Caco-2 (cell line): ENCODE measurements around the gene CEP85L. TPM values are rescaled to one million over a fixed set of nuclear protein-coding genes. Genes with fewer than 3 reads are reported as not detected.

ENCODE experiments used
- BruUV-seq: library from RNA; stranded (reverse); fragments of 400-500 nt; replicated peaks from 2 replicates; lab custom pipeline; 2021; lab: Mats Ljungman, UMichigan
- CTCF ChIA-PET: fragments of 300-600 bp; sonication (Branson Sonifier 250); formaldehyde crosslinking; loops from one replicate; lab custom pipeline; 2022; ENCODE audit warnings: antibody characterized with exemption; lab: Charles Lee
- POLR2A ChIA-PET: fragments of 300-600 bp; sonication (Branson Sonifier 250); formaldehyde crosslinking; loops from one replicate; lab custom pipeline; 2022; ENCODE audit warnings: antibody characterized with exemption; lab: Charles Lee
- DNase-seq, 2 experiments: peaks; one replicate each; pipeline versions ENCODE4 v3.0.0 to v3.0.0-alpha.2; 2020 to 2022
- H3K27me3 ChIP-seq: replicated peaks from 2 replicates; pipeline ENCODE4 v1.6.0; 2011; ENCODE audit warnings: low read length; ENCODE audit not compliant: control insufficient read depth, insufficient read depth
- H3K36me3 ChIP-seq: 2 replicates; pipeline ENCODE4 v1.5.1; 2011; ENCODE audit warnings: low read length; ENCODE audit not compliant: control insufficient read depth, insufficient read depth
- H3K4me1 ChIP-seq: fragments of 250-450 bp; sonication (Bioruptor Pico); 2 replicates; pipeline ENCODE4 v1.5.1; 2020; ENCODE audit warnings: mild to moderate bottlenecking
- H3K4me3 ChIP-seq: 2 replicates; pipeline ENCODE4 v1.5.1; 2011; ENCODE audit warnings: low read depth, mild to moderate bottlenecking, control low read depth, low read length
- H3K9me3 ChIP-seq: fragments of 250-450 bp; sonication (Bioruptor Pico); 2 replicates; pipeline ENCODE4 v1.5.1; 2020; ENCODE audit warnings: mild to moderate bottlenecking, moderate library complexity
- H3K27ac Mint-ChIP-seq: one replicate; pipeline ENCODE4 v1.8.0; 2022; ENCODE audit warnings: mixed read lengths; ENCODE audit not compliant: unreplicated experiment
- H3K27me3 Mint-ChIP-seq: one replicate; pipeline ENCODE4 v1.8.0; 2022; ENCODE audit warnings: mixed read lengths; ENCODE audit not compliant: insufficient read depth, unreplicated experiment
- H3K36me3 Mint-ChIP-seq: one replicate; pipeline ENCODE4 v1.8.0; 2022; ENCODE audit warnings: mild to moderate bottlenecking, mixed read lengths; ENCODE audit not compliant: insufficient read depth, unreplicated experiment
- H3K4me1 Mint-ChIP-seq: one replicate; pipeline ENCODE4 v1.8.0; 2022; ENCODE audit warnings: low read depth, mixed read lengths; ENCODE audit not compliant: unreplicated experiment
- H3K4me3 Mint-ChIP-seq: one replicate; pipeline ENCODE4 v1.8.0; 2022; ENCODE audit warnings: mild to moderate bottlenecking, moderate library complexity, mixed read lengths; ENCODE audit not compliant: unreplicated experiment
- H3K9me3 Mint-ChIP-seq: one replicate; pipeline ENCODE4 v1.8.0; 2022; ENCODE audit warnings: mixed read lengths; ENCODE audit not compliant: unreplicated experiment
- intact Hi-C: fragments of 100-400 bp; cut with micrococcal nuclease; formaldehyde crosslinking; loops from one replicate; pipeline ENCODE4 v1.10.0; 2022; ENCODE audit not compliant: unreplicated experiment
- total RNA-seq: library from RNA; stranded (reverse); gene quantifications from 2 replicates; pipeline ENCODE4 v1.2.3, GENCODE V29; 2022
- TF ChIP-seq, protein P1 (sequence below), 2 experiments: fragments of 200-600 bp in 1 of 2; IDR thresholded peaks; 1 replicate in 1 of 2; 2 replicates in 1 of 2; pipeline versions ENCODE4 v1.5.1 to v1.8.0; 2011 to 2022; ENCODE audit warnings: antibody characterized with exemption in 1 of 2, control low read depth in 1 of 2, inconsistent platforms in 1 of 2, low read depth in 1 of 2, low read length in 1 of 2, mild to moderate bottlenecking in 1 of 2, moderate library complexity in 1 of 2; ENCODE audit not compliant: insufficient read depth in 1 of 2, severe bottlenecking in 1 of 2, unreplicated experiment in 1 of 2

CEP85L gene
- total RNA-seq, 1 experiment from 2014 or later, result 0.29 TPM

DNA sequence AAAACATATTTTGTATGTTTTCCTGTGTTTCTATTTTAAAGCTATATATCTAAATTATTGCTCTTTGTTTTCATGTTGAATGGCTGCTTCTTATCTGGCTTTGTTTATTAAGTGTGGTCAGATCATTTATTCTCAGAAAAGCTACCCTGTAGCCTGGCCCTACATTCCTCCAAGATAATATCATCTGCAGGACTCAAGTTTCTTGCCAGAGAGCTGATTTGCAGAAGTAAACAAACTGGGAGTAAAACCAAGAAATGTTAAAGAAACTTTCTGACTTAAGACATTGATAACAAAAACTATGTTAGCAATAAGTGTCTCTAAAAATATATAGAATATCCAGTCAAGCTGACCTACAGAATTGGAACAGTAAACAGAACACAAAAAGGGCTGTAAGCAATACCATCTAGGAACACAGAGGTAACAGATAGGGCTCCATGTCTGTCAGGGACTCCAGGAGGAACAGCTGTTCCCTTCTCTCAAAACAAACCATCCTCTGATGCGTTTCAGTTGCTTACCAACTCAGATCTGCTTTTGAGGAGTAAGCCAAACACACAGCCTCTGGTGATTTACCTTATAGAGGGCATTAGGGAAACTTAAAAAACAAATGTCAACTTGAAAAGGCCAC, 17.5 kb upstream of the CEP85L start:
- peaks cover 10% of the 10 kb centered on the region for H3K27me3 Mint-ChIP-seq
- intact Hi-C loops, result no loop called here
- POLR2A ChIA-PET, result no interaction called here
- no peaks in the 10 kb centered on the region; the same call in 1 of the 2 replicates for H3K27me3 ChIP-seq
- H3K36me3 Mint-ChIP-seq, result no peaks in the 10 kb centered on the region
- no peak overlapping the region for H3K4me3 ChIP-seq
- TF ChIP-seq, protein P1, sequence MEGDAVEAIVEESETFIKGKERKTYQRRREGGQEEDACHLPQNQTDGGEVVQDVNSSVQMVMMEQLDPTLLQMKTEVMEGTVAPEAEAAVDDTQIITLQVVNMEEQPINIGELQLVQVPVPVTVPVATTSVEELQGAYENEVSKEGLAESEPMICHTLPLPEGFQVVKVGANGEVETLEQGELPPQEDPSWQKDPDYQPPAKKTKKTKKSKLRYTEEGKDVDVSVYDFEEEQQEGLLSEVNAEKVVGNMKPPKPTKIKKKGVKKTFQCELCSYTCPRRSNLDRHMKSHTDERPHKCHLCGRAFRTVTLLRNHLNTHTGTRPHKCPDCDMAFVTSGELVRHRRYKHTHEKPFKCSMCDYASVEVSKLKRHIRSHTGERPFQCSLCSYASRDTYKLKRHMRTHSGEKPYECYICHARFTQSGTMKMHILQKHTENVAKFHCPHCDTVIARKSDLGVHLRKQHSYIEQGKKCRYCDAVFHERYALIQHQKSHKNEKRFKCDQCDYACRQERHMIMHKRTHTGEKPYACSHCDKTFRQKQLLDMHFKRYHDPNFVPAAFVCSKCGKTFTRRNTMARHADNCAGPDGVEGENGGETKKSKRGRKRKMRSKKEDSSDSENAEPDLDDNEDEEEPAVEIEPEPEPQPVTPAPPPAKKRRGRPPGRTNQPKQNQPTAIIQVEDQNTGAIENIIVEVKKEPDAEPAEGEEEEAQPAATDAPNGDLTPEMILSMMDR (IDR thresholded peaks at IDR 0.05; ENCODE audit: insufficient read depth in 1 of 2, low read depth in 1 of 2, low read length in 1 of 2, severe bottlenecking in 1 of 2, unreplicated experiment in 1 of 2), result no peak
- CTCF ChIA-PET, result no interaction called here
- no peaks in the 10 kb centered on the region for H3K9me3 ChIP-seq
- no peaks in the 10 kb centered on the region for H3K36me3 ChIP-seq
- no peaks in the 10 kb centered on the region for H3K9me3 Mint-ChIP-seq
- no peak for DNase-seq
- H3K4me1 Mint-ChIP-seq, result no peaks in the 10 kb centered on the region
- no peaks in the 10 kb centered on the region for H3K4me1 ChIP-seq
- no peak overlapping the region for H3K27ac Mint-ChIP-seq
- BruUV-seq, result no TSS peak
- no peak overlapping the region for H3K4me3 Mint-ChIP-seq

DNA sequence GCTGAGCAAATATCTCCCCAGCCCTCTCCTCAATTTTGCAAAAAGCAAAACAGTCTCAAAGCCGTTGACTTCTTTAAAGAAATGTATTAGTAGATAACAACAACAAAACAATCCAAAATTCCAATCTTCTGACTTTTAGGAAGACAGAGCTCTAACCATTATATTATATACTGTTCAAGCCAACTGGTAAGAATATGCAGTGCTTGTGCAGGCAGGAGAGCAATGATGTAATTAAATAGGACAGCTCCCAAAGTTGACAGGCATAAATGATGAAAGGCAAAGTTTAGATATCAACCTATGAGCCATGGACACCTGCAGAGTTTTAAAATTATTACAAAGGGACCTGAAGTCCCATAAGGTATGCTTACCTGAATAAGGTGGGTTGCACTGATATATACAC, 16.6 kb upstream of the CEP85L start:
- TF ChIP-seq, protein P1 (IDR thresholded peaks at IDR 0.05; ENCODE audit: insufficient read depth in 1 of 2, low read depth in 1 of 2, low read length in 1 of 2, severe bottlenecking in 1 of 2, unreplicated experiment in 1 of 2), result no peak
- no peaks in the 10 kb centered on the region for H3K4me1 Mint-ChIP-seq
- Histone ChIP-seq H3K4me1 (no peaks in the 10 kb centered on the region), H3K9me3 (no peaks in the 10 kb centered on the region), H3K36me3 (no peaks in the 10 kb centered on the region), H3K27me3 (no peaks in the 10 kb centered on the region), H3K4me3 (no peak overlapping the region)
- ChIA-PET CTCF (no interaction called here), POLR2A (interaction anchor here (0.6 kb wide), 1 partner anchor 24 kb away, joined by 3 read pairs; no protein-coding TSS in a partner anchor)
- no peak for DNase-seq
- no peak overlapping the region for H3K27ac Mint-ChIP-seq
- BruUV-seq, result no TSS peak
- H3K27me3 Mint-ChIP-seq, result peaks cover 10% of the 10 kb centered on the region
- intact Hi-C loops, result no loop called here
- no peaks in the 10 kb centered on the region for H3K9me3 Mint-ChIP-seq
- no peak overlapping the region for H3K4me3 Mint-ChIP-seq
- no peaks in the 10 kb centered on the region for H3K36me3 Mint-ChIP-seq

DNA sequence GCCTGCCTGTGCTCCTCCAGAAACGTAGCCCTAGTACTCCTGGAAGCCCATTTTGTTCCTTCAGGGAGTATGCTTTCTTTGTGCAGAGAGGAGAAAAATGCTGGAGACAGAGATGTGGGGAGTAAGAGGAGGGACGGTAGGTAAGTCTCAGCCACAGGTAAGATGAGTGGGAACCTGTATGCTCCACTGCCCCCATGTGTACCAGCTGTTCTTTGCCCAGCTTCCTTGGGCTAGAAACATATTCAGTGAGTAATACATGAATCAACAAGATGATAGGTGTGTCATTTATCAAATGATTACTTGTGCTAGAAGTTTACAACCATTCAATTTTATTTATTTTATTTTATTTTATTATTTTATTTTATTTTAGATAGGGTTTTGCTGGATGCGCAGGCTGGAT, 13.6 kb upstream of the CEP85L start:
- Mint-ChIP-seq H3K27ac (no peak overlapping the region), H3K27me3 (peaks cover 6% of the 10 kb centered on the region), H3K4me1 (no peaks in the 10 kb centered on the region), H3K9me3 (no peaks in the 10 kb centered on the region), H3K36me3 (no peaks in the 10 kb centered on the region), H3K4me3 (no peak overlapping the region)
- no peaks in the 10 kb centered on the region for H3K4me1 ChIP-seq
- TF ChIP-seq, protein P1 (IDR thresholded peaks at IDR 0.05; ENCODE audit: insufficient read depth in 1 of 2, low read depth in 1 of 2, low read length in 1 of 2, severe bottlenecking in 1 of 2, unreplicated experiment in 1 of 2), result no peak
- H3K4me3 ChIP-seq, result no peak overlapping the region
- no peaks in the 10 kb centered on the region for H3K27me3 ChIP-seq
- POLR2A ChIA-PET, result no interaction called here
- no peaks in the 10 kb centered on the region for H3K9me3 ChIP-seq
- intact Hi-C loops, result no loop called here
- DNase-seq, result no peak
- BruUV-seq, result no TSS peak
- CTCF ChIA-PET, result no interaction called here
- no peaks in the 10 kb centered on the region for H3K36me3 ChIP-seq
